ENCODE measurements around the gene SMG7. TPM values are rescaled to one million over a fixed set of nuclear protein-coding genes. Genes with fewer than 3 reads are reported as not detected.

SMG7 gene
- total RNA-seq, 4 donors from 2014 or later = 40.4 to 56.6 (median 51.1) TPM

DNA sequence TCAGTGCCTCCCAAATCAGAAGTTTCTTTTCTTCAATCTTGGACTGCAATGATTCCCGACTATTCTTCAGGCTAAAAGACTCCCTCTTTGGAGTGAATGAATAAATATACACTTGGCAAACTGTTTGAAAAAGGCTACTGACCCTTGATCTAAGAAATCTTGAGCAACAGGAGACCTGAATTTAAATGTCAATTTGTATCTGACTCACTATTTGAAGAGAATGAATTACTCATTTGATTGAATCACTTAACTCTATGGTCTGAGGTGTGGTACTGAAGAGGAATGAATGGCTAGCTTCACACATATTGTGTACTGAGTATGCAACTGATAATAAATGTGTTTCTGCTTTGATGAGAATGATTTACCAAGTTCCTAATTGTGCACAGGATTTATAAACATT, 4.6 kb upstream of the SMG7 start:
- no peak overlapping the region for H3K27ac ChIP-seq
- no peak overlapping the region for H3K4me3 ChIP-seq
- no peak for DNase-seq (ENCODE audit: low spot score in 2 of 2)
- H3K27me3 ChIP-seq = no peaks in the 10 kb centered on the region
- WGBS, 2 donors = 44 to 59% methylated on average over 1 of the region's 1 CpG
- no peaks in the 10 kb centered on the region for H3K9me3 ChIP-seq
- H3K36me3 ChIP-seq = no peaks in the 10 kb centered on the region
- TF ChIP-seq EP300 (IDR thresholded peaks at IDR 0.05) (no peak), POLR2A (IDR thresholded peaks at IDR 0.05) (no peak)
- TF ChIP-seq, protein P1, sequence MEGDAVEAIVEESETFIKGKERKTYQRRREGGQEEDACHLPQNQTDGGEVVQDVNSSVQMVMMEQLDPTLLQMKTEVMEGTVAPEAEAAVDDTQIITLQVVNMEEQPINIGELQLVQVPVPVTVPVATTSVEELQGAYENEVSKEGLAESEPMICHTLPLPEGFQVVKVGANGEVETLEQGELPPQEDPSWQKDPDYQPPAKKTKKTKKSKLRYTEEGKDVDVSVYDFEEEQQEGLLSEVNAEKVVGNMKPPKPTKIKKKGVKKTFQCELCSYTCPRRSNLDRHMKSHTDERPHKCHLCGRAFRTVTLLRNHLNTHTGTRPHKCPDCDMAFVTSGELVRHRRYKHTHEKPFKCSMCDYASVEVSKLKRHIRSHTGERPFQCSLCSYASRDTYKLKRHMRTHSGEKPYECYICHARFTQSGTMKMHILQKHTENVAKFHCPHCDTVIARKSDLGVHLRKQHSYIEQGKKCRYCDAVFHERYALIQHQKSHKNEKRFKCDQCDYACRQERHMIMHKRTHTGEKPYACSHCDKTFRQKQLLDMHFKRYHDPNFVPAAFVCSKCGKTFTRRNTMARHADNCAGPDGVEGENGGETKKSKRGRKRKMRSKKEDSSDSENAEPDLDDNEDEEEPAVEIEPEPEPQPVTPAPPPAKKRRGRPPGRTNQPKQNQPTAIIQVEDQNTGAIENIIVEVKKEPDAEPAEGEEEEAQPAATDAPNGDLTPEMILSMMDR (IDR thresholded peaks at IDR 0.05) = no peak
- H3K4me1 ChIP-seq = peaks cover 0 to 4% (median 0%) of the 10 kb centered on the region in 4 donors

DNA sequence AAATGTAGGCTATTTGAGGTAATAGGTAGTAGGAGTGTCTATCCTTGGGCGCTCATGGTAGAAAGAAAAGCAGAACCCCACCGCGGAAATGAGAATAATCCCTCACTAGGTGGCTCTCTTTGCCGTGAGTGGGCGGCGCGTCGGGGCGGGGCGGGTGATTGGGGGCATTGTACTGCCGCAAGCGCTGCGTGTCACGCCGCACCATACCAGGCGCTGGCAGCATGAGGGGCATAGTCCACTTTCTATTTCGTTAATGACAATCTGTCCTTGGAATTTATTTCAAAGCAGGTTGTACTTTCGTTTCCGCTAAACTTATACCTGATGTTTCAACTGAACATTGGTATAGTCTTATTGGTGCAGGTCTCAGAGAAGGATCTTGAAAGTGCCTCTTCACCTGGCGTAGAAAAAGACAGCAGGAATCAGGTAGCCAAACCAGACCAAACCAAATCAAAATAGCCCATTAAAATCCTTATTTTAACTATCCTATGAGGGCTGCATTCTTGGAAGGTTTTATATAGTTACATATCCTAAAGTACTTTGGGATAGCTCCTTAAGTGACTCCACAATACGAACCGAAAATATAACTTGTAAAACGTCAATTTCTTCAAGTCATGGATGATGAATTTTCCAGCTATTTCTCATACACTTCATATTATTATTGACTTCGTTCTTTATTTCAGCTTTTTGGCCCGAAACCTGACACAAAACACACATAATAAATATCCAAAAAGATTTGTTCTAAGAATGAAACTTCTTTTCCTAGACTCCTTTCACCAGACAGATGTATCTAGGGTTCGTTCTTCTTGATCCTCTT, 1.9 kb upstream of the SMG7 start:
- TF ChIP-seq EP300 (IDR thresholded peaks at IDR 0.05) (peak in 1 of 2 donors; percentile 79), POLR2A (IDR thresholded peaks at IDR 0.05) (peak in 1 of 2 donors; percentile 24)
- TF ChIP-seq, protein P1 (IDR thresholded peaks at IDR 0.05) = peak; percentile 29 to 63 (median 60)
- H3K4me1 ChIP-seq = peaks cover 0 to 30% (median 14%) of the 10 kb centered on the region in 4 donors
- H3K4me3 ChIP-seq = peak overlapping the region; percentile 62 to 85 (median 78)
- H3K9me3 ChIP-seq = no peaks in the 10 kb centered on the region
- no peaks in the 10 kb centered on the region for H3K27me3 ChIP-seq
- no peaks in the 10 kb centered on the region for H3K36me3 ChIP-seq
- H3K27ac ChIP-seq = peak overlapping the region; percentile 89 to 97 (median 96)
- 1% methylated on average over 26 of the region's 26 CpGs for WGBS, 2 donors
- peak; percentile 70 to 77 for DNase-seq (ENCODE audit: low spot score in 2 of 2)

DNA sequence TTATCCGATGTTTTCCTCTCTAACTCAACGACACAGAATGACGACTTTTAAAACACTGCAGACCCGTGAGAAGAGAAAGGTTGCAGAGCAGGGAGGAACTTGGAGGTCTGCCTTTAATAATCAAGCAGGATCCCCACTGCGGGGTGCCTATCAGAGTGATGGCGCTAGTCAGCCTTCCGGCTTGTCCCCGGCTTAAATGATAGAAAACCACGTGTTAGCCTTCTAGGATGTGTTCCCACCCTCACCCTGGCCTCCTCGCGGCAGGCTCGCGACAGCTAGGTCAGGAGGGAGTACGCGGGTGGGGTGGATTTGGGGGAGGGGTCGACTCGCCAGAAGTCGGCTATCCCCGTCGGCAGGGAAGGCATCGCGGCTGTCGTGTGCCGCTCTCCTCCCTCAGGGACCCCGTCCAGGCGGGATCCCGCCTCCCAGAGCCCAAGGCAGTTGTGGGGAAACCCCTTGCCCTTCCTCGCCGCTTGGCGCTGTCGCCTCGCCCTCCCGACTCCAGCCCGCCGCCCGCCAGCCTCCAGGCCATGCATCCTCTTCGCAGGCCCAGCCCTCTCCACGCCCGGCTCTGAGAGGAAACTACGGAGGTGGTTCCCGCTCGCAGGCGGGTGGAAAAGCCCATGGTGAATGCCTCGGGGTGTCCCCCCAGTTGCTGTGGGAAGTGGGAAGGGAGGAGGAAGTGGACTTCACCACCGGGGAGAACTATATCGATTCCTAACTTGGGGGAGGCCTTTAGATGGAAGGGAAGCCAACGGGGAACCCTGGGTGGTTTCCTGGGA, 1.1 kb upstream of the SMG7 start:
- DNase-seq (ENCODE audit: low spot score in 2 of 2) = peak; percentile 32 to 47
- Histone ChIP-seq H3K4me3 (peak overlapping the region; percentile 62 to 85 (median 78)), H3K36me3 (no peaks in the 10 kb centered on the region), H3K27me3 (no peaks in the 10 kb centered on the region), H3K9me3 (no peaks in the 10 kb centered on the region), H3K4me1 (peaks cover 0 to 37% (median 14%) of the 10 kb centered on the region in 4 donors), H3K27ac (peak overlapping the region; percentile 89 to 97 (median 96))
- 0 to 1% methylated on average over 18 to 44 of the region's 47 CpGs for WGBS, 2 donors
- TF ChIP-seq EP300 (IDR thresholded peaks at IDR 0.05) = peak in 1 of 2 donors; percentile 53
- TF ChIP-seq, protein P1 (IDR thresholded peaks at IDR 0.05) = peak in 1 of 5 experiments; percentile 21
- TF ChIP-seq POLR2A (IDR thresholded peaks at IDR 0.05) = no peak

DNA sequence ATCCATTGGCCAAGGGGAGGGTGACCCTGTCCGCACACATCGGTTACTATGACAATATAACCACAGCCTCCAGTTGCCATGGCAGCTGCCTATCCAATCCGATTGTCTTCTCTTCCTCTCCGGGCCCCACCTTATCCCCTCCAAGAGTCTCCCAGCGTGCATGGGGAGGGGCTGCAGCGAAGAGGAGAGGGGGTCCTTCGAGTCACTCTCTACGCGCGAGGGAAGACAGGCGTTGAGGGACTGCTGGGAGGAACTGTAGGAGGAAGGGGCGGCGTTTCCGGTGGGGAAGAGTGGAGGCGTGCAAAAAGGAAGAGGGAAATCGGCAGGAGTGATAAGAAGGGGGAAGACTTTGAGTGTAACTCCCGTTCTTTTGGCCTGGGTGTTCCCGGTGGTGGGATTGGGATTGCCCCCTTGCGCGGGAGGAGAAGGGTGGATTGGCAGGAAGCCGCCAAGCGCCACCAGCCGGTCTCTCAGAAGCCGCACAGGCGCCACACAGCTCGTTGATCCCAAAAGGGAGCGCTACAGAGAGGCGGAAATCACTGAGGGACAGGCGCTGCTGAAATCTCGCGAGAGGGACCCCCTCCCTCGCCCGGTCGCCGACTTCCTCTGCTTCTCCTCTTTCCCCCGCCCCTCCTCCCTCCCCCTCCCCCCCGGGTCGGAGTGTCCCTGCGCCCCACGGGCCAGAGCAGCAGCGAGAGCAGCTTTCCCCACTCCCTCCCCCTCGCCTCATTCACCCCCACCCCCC, 384 bp upstream of the SMG7 start:
- Histone ChIP-seq H3K36me3 (no peaks in the 10 kb centered on the region), H3K4me3 (peak overlapping the region; percentile 62 to 85 (median 78)), H3K27me3 (no peaks in the 10 kb centered on the region), H3K27ac (peak overlapping the region; percentile 89 to 97 (median 96)), H3K4me1 (peaks cover 0 to 44% (median 14%) of the 10 kb centered on the region in 4 donors), H3K9me3 (no peaks in the 10 kb centered on the region)
- 0 to 2% methylated on average over 32 to 42 of the region's 42 CpGs for WGBS, 2 donors
- TF ChIP-seq, protein P1 (IDR thresholded peaks at IDR 0.05) = peak in 3 of 5 experiments; percentile 9 to 45 (median 41)
- TF ChIP-seq EP300 (IDR thresholded peaks at IDR 0.05) = peak; percentile 38 to 81
- TF ChIP-seq POLR2A (IDR thresholded peaks at IDR 0.05) = peak; percentile 27 to 31
- peak; percentile 94 to 96 for DNase-seq (ENCODE audit: low spot score in 2 of 2)

Measured in tibial nerve (tissue), 4 donors.